Activated naive CD8-positive, alpha-beta T cell treated with anti-CD3 and anti-CD28 coated beads, Interleukin-2, amount 10 ng/mL, durations not matched to agents 7 days and 5 days (primary cell): ENCODE data around the gene ARHGEF17. TPM values are rescaled to one million over a fixed set of nuclear protein-coding genes. Genes with fewer than 3 reads are reported as not detected.

Experiments used
- ATAC-seq: fragments of 150-1000 bp; cut with Tn5 transposase; one replicate; pipeline ENCODE4 v1.10.0; 2021; ENCODE audit warnings: low read depth, moderate library complexity
- POLR2A ChIA-PET: fragments of 350-600 bp; sonication (Branson Sonifier 250); formaldehyde crosslinking; loops from one replicate; lab custom pipeline; 2021; ENCODE audit warnings: antibody characterized with exemption; lab: Charles Lee
- DNase-seq: peaks from one replicate; pipeline ENCODE4 v3.0.0; 2021
- H3K27ac Mint-ChIP-seq: one replicate; pipeline ENCODE4 v1.8.0; 2022; ENCODE audit warnings: mild to moderate bottlenecking, mixed read lengths
- H3K27me3 Mint-ChIP-seq: one replicate; pipeline ENCODE4 v1.8.0; 2022; ENCODE audit warnings: mild to moderate bottlenecking, moderate library complexity, mixed read lengths
- H3K36me3 Mint-ChIP-seq: one replicate; pipeline ENCODE4 v1.8.0; 2021; ENCODE audit warnings: mild to moderate bottlenecking, mixed read lengths
- H3K4me1 Mint-ChIP-seq: one replicate; pipeline ENCODE4 v1.8.0; 2021; ENCODE audit warnings: mixed read lengths
- H3K4me3 Mint-ChIP-seq: one replicate; pipeline ENCODE4 v1.8.0; 2022; ENCODE audit warnings: mild to moderate bottlenecking, moderate library complexity, mixed read lengths
- H3K9me3 Mint-ChIP-seq: one replicate; pipeline ENCODE4 v1.8.0; 2021; ENCODE audit warnings: mixed read lengths
- total RNA-seq, 2 experiments: library from RNA; stranded (reverse); gene quantifications; one replicate each; pipeline ENCODE4 v1.2.3, GENCODE V29; 2021

Gene ARHGEF17
- total RNA-seq, 2 experiments from 2014 or later: not detected

DNA sequence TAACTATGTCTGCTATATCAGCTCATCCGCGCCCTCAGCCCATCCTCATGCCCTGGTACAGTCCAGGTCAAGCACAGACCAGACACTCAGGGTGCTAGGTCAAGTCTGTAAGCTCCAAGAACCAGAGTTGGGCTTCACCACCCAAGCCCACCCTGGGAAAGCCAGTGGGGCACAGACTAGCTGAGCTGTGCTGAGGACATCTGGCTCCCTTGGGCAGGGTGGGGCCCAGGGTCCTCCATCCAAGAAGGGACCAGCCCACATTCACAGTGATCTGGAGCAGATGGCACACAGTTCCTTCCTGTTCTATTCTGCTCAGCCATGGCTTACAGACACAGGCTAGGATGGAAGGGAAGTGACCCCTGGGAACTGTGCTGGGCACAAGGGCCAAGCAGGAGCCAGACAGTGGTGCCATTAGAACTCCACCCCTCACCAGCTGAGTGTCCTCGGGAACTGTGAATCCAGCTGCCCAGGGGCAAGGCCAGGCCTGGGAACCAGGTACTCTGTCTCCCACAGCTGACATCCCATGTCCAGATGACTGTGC is 26.8 kb upstream of the ARHGEF17 start:
- Mint-ChIP-seq H3K9me3 (no peaks in the 10 kb centered on the region), H3K36me3 (no peaks in the 10 kb centered on the region), H3K4me3 (no peak overlapping the region), H3K27me3 (peaks cover 5% of the 10 kb centered on the region), H3K27ac (no peak overlapping the region), H3K4me1 (peaks cover 14% of the 10 kb centered on the region)
- ATAC-seq (no peak), DNase-seq (no peak)
- POLR2A ChIA-PET: interaction anchor here (0.8 kb wide), 1 partner anchor 13 kb away, joined by 3 read pairs; no protein-coding TSS in a partner anchor

DNA sequence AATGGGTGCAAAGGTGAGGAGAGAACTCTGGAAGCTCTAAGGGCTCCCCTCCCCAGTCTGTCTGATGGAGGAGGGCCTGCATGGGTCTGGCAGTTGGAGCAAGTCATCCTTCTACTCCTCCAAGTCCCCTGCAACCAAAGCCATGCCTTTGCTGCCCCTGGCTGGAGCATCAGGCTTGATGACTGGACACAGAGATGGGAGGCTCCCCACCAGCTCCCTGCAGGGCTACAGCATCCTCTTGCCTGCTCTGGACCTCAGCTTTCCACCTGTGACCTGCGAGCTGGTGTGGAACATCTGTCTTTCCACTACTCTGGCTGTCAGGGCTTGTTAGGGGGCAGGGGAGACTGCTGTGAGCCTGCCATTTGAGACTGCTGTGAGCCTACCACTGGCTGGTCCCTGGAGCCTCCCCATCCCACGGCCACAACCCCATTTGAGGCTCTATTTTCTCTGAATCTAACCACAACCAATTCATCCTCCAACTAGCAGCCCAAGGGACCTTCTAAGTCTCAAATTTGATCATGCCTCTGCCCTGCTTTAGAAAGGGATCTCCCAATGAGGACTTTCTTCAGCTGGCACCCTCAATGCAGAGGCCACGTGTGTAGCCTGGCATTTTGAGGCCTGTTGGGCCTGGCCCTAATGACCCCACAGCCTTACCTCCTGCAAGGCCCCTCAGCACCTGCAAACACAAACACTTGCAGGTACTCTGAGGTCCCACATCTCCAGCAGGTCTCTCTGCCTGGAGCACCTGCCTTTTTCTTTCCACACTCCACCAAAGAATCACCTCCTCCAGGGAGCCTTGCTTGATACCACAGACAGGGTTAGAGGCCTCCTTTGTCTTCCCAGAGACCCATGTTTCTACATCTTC is 26.0 kb upstream of the ARHGEF17 start:
- H3K27ac Mint-ChIP-seq: peak overlapping the region; percentile 70
- H3K4me3 Mint-ChIP-seq: peak overlapping the region; percentile 44
- ATAC-seq: peak; percentile 64
- H3K27me3 Mint-ChIP-seq: no peaks in the 10 kb centered on the region
- peaks cover 19% of the 10 kb centered on the region for H3K4me1 Mint-ChIP-seq
- no peak for DNase-seq
- POLR2A ChIA-PET: interaction anchor here (0.8 kb wide), 1 partner anchor 13 kb away, joined by 3 read pairs; no protein-coding TSS in a partner anchor
- H3K9me3 Mint-ChIP-seq: no peaks in the 10 kb centered on the region
- H3K36me3 Mint-ChIP-seq: no peaks in the 10 kb centered on the region

DNA sequence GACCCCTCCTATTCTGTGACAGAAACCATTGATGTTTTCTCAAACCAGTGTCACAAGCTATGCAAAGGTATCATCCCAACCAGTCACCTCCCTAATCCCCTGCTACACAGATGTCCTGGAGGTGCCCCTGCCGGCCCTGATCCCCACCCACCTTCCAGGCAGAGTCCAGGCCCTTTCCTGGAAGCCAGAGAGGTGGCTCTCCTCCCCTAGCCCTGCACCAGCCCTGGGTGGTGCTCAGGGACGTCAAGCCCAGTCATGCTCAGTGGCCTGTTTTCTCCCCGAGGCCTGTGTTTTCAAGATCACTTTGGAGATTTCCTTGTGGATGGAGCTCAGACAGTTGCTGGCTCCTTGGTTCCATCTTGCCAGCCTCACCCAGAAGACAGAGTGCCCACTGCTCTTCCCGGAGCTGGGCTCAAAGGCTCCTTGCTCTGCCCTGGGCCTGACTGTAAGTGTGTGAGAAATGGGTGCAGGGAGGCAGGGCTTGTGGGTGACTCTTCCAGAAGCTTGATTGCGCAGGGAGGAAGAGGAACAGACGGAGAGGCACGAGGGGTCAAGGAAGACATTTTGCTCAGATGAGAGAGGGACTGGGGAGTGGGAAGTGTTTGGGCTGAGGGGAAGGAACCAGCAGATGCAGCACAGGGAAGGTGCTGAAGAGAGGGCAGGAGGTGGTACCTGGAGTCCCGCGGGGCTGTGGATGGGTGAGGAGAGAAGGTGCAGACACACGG is 24.6 kb upstream of the ARHGEF17 start:
- Mint-ChIP-seq H3K36me3 (no peaks in the 10 kb centered on the region), H3K9me3 (no peaks in the 10 kb centered on the region), H3K27me3 (no peaks in the 10 kb centered on the region), H3K4me3 (no peak overlapping the region), H3K4me1 (peaks cover 30% of the 10 kb centered on the region), H3K27ac (no peak overlapping the region)
- DNase-seq: no peak
- no peak for ATAC-seq
- POLR2A ChIA-PET: no interaction called here

DNA sequence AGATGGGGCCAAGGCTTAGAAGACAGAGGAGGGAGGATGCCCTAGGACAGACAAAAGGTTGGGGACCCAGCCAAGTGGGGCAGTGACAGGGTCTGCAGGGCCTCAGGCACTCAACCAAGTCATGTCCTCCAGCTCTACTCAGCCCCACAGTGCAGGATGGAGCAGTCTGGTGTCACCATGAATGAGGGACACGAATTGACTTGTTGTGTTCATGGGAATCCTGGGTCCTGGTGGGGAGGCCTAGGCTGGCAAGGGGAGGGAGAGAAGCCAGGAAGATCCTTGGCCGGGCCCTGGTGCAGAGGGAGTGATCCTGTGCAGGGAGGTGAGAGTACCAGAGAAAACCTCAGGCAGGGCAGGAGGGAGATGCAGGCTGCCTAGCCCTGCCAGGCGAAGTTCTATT is 24.0 kb upstream of the ARHGEF17 start:
- ATAC-seq (no peak), DNase-seq (no peak)
- Mint-ChIP-seq H3K9me3 (no peaks in the 10 kb centered on the region), H3K4me3 (no peak overlapping the region), H3K27me3 (no peaks in the 10 kb centered on the region), H3K27ac (no peak overlapping the region), H3K36me3 (no peaks in the 10 kb centered on the region), H3K4me1 (peaks cover 35% of the 10 kb centered on the region)
- POLR2A ChIA-PET: no interaction called here

DNA sequence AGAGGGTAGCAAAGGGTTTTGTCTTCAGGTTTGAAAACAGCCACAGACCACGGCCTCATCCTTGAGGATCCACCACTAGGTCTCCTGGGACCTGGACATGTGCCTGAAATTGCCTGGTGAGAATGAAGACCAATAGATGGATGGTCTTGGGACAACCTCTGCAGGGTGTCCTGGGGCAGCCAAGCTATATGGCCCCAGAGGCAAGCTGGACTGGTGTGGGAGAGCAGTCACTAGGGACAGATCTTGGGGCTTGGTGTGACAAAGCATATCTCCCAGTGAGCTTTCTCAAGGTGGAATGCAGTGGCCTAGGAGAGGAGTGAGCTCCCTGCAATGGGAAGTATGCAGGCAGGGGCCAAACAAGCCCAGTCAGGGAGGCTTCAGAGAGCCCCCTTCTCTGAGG is 22.4 kb upstream of the ARHGEF17 start:
- H3K27me3 Mint-ChIP-seq: no peaks in the 10 kb centered on the region
- no peak overlapping the region for H3K4me3 Mint-ChIP-seq
- H3K36me3 Mint-ChIP-seq: no peaks in the 10 kb centered on the region
- ATAC-seq (no peak), DNase-seq (peak; percentile 21)
- peaks cover 33% of the 10 kb centered on the region for H3K4me1 Mint-ChIP-seq
- no peaks in the 10 kb centered on the region for H3K9me3 Mint-ChIP-seq
- no peak overlapping the region for H3K27ac Mint-ChIP-seq
- POLR2A ChIA-PET: no interaction called here

DNA sequence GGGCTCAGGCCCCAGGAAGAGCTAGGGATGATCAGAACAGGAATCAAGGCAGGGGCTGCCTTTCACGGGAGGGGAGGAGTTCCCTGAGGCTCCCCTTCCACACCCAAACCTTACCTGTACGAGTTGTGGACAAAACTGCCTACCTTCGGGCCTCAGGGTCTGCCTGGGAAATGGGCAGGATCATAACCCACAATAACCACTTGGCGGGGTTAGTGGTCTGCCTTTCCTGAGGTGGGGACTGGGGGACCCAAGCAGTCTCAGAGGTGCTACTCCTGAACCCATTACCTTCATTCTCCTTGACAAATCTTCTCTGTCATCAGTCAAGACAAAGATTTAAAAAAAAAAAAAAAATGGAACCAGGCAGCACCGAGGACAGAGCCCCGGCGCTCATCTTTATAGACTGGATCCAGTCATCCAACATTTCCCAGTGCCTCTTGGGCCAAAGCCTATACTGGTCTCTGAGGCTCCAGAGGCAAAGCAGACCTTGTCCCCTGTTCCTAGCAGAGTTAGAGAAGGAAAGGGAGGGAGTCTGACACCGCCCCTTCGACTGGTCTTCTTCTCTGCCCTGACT is 21.8 kb upstream of the ARHGEF17 start:
- peaks cover 32% of the 10 kb centered on the region for H3K4me1 Mint-ChIP-seq
- H3K27me3 Mint-ChIP-seq: no peaks in the 10 kb centered on the region
- no peak overlapping the region for H3K27ac Mint-ChIP-seq
- no peak overlapping the region for H3K4me3 Mint-ChIP-seq
- DNase-seq (no peak), ATAC-seq (no peak)
- H3K9me3 Mint-ChIP-seq: no peaks in the 10 kb centered on the region
- no peaks in the 10 kb centered on the region for H3K36me3 Mint-ChIP-seq
- POLR2A ChIA-PET: no interaction called here

DNA sequence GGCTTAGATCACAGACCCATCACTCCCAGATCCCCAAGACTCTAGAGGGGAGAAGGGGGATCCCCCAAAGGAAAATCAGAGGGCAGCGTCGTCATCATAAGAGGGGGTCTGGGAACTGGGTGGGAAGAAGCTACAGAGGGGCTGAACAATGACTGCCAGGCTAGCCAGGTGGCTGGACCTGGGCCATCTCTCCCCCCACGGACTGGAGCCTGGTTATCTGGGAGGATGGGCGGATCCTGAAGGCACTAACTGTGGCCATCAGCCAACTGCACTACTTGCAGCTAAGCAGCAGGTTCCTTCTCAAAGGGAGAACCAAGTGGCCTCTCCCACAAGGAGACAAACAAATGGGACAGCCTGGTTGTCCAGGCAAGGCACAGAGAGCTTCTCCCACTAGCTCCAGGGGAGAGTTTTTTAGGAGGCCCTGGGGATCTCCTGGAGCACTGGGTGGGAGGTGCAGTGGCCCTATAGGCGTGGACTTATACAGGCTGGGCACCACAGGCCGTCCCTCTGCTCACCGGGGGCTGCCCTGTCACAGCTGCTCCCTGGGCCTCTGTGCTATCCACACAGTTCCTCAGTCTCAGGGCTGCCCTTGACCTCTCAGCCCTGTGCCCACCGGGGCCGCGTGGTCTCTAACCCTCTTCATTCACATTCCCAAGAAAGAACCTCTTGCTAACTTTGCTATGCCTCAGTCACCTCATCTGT is 20.5 kb upstream of the ARHGEF17 start:
- Mint-ChIP-seq H3K4me1 (peaks cover 23% of the 10 kb centered on the region), H3K4me3 (no peak overlapping the region), H3K27me3 (peaks cover 2% of the 10 kb centered on the region), H3K36me3 (no peaks in the 10 kb centered on the region), H3K9me3 (no peaks in the 10 kb centered on the region), H3K27ac (no peak overlapping the region)
- ATAC-seq (no peak), DNase-seq (no peak)
- POLR2A ChIA-PET: interaction anchor here (0.8 to 1.1 kb wide), 2 partner anchors 35 to 68 kb away, joined by 3 read pairs; no protein-coding TSS in a partner anchor

DNA sequence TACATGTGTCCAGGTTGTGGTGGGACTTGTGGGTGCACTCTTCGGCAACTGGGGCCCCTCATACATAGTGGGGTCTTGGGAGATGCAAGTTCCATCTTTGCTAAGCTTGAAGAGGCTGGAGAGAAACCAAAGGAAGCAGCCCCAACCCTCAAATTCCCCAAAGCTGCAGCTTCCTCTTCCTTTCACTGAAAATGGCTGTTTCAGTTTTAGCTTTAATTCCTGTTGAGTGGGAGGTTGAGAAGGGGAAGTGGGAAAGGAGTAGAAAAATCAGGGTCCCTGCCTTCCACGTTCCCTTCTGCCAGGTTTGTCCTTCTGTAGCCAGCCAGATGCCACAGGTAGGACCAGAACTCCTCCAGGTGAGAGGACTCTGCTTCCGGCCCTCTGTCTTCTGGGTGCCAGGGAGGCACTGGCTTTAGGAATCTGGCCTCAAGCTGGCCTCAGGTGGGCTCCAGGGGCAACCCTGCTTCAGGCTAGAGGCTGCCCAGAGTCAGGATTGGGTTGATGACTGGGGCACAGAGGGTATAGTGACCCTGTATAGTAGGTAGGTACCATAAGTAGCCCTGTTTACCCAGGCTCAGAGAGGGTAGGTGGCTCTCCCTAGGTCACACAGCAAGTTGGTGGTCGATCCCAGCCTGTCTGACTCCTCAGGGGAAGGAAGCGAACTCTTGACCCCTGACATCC is 19.7 kb upstream of the ARHGEF17 start:
- DNase-seq: no peak
- Mint-ChIP-seq H3K36me3 (no peaks in the 10 kb centered on the region), H3K4me1 (peaks cover 22% of the 10 kb centered on the region), H3K27me3 (peaks cover 2% of the 10 kb centered on the region), H3K9me3 (no peaks in the 10 kb centered on the region), H3K27ac (no peak overlapping the region), H3K4me3 (peak overlapping the region; percentile 49)
- ATAC-seq: peak; percentile 8
- POLR2A ChIA-PET: interaction anchor here (0.8 to 1.1 kb wide), 2 partner anchors 36 to 69 kb away, joined by 3 read pairs; no protein-coding TSS in a partner anchor

DNA sequence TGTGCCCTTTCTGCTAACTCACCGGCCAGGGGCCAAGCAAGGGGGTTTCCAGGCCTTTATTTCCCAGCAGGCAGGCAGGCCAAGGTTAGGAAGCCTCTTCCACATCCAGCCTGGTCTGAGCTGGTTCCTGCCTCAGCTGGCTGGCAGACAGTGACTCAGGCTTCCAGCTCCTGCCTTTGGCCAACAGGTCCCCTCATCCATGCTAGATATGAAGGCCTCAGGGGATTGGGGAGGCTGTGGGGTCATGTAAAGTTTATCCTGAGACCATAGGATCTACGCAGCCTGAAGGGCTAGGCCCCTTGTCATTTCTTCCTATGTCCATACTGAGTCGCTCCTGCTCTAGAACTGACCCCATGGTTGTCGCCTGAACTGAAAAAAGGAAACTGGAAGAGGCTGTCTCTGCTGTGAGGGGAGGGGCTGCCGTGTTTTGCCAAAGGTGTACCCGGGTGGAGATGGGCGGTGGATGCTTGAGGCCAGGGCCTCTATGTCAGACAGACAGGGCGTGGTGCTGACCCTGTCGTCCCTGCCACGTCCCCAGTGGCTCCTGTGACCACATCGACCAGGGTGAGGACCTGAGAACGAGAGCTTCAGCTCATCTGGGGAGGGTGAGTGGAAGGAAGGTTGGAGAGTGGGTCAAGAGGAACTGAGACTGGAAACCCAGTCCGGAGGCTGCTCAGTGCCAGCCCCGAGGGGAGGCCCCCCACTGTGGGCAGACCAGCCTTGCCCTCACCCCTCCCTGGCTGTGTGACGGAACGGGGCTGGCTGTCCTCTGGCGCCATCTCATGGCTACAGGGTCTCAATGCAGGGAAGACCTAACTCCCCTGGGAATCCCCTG is 19.0 kb upstream of the ARHGEF17 start:
- H3K36me3 Mint-ChIP-seq: no peaks in the 10 kb centered on the region
- peaks cover 2% of the 10 kb centered on the region for H3K27me3 Mint-ChIP-seq
- POLR2A ChIA-PET: no interaction called here
- H3K4me1 Mint-ChIP-seq: peaks cover 22% of the 10 kb centered on the region
- no peaks in the 10 kb centered on the region for H3K9me3 Mint-ChIP-seq
- ATAC-seq (peak; percentile 69), DNase-seq (peak; percentile 69)
- H3K27ac Mint-ChIP-seq: peak overlapping the region; percentile 2
- peak overlapping the region; percentile 0 for H3K4me3 Mint-ChIP-seq

DNA sequence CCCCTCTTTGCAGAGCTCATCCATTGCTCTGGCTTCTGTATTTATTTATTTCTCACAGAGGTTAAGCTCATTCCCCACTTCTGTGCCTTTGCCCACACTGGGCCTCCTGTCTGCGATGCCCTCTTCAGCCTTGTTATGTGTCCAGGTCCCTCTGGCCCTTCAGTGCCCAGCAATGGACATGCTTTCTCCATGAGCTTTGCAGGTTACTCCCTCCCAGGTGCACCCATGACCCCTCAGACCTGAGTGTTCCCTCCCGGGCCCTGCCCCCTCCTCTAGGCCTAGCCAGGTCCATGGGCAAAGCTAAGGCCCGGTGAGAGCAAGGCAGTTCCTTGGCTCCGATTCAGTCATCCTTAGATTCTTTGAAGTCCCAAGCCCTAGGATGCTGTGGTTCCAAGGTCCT is 17.5 kb upstream of the ARHGEF17 start:
- POLR2A ChIA-PET: interaction anchor here (1.2 kb wide), 1 partner anchor 474 kb away, joined by 3 read pairs; no protein-coding TSS in a partner anchor
- Mint-ChIP-seq H3K27me3 (peaks cover 6% of the 10 kb centered on the region), H3K4me1 (peaks cover 22% of the 10 kb centered on the region), H3K4me3 (no peak overlapping the region), H3K36me3 (no peaks in the 10 kb centered on the region), H3K9me3 (no peaks in the 10 kb centered on the region), H3K27ac (no peak overlapping the region)
- DNase-seq (no peak), ATAC-seq (no peak)

DNA sequence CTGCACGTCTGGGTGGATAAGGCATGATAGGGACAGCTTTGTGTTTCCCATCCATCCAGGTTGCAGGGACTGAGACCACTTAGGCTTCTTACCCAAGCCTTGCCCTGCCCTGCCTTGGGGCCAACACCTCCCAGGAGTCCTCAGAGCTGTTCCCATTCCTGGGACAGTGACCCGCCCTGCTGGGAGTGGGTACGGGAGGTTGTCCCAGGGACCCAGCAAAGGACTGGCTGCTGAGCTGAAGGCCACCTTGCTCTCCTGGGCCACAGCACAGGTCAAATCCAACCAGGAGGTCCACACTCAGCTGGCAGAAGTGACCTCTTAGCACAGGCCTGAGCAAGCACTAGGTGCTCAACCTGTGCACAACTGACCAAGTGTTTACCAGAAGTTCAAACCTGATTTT is 16.9 kb upstream of the ARHGEF17 start:
- no peaks in the 10 kb centered on the region for H3K36me3 Mint-ChIP-seq
- POLR2A ChIA-PET: interaction anchor here (1.2 kb wide), 1 partner anchor 475 kb away, joined by 3 read pairs; no protein-coding TSS in a partner anchor

More for the DNA sequence above, 16.9 kb upstream of the ARHGEF17 start:
- DNase-seq (no peak), ATAC-seq (no peak)
- H3K27ac Mint-ChIP-seq: no peak overlapping the region
- peaks cover 6% of the 10 kb centered on the region for H3K27me3 Mint-ChIP-seq
- H3K4me1 Mint-ChIP-seq: peaks cover 22% of the 10 kb centered on the region
- no peaks in the 10 kb centered on the region for H3K9me3 Mint-ChIP-seq
- no peak overlapping the region for H3K4me3 Mint-ChIP-seq
